GM12878 (cell line): ENCODE measurements around the gene ZSWIM2. TPM values are rescaled to one million over a fixed set of nuclear protein-coding genes. Genes with fewer than 3 reads are reported as not detected.

Experiments
- ATAC-seq: fragments of 200-7000 bp; cut with Tn5 transposase; 3 replicates; pipeline ENCODE4 v1.9.1; 2020; ENCODE audit warnings: mild to moderate bottlenecking, moderate library complexity
- BruUV-seq: library from RNA; stranded (reverse); fragments of 400-500 nt; replicated peaks from 2 replicates; lab custom pipeline; 2021; lab: Mats Ljungman, UMichigan
- CTCF ChIA-PET: fragments of 300-600 bp; sonication (Branson Sonifier 250); formaldehyde crosslinking; extraction: SDS; loops from one replicate; lab custom pipeline; 2021; ENCODE audit warnings: inconsistent platforms; lab: Yijun Ruan, JAX
- POLR2A ChIA-PET: fragments of 350-600 bp; formaldehyde crosslinking; extraction: SDS; loops from one replicate; lab custom pipeline; 2021; ENCODE audit warnings: inconsistent platforms; lab: Charles Lee
- RAD21 ChIA-PET: fragments of 300-600 bp; sonication (Branson Sonifier 250); formaldehyde crosslinking; loops from one replicate; lab custom pipeline; 2023; ENCODE audit warnings: antibody characterized with exemption; ENCODE audit not compliant: unreplicated experiment; lab: Charles Lee
- SMC1A ChIA-PET: fragments of 300-600 bp; sonication (Branson Sonifier 250); formaldehyde crosslinking; loops from one replicate; lab custom pipeline; 2023; ENCODE audit not compliant: unreplicated experiment, uncharacterized antibody; lab: Charles Lee
- DNase-seq: peaks from one replicate; pipeline ENCODE4 v3.0.0-alpha.2; 2011; ENCODE audit warnings: low read depth, low spot score
- FAIRE-seq: peaks from 3 replicates; lab custom pipeline; 2011; peaks lifted over from hg19 to GRCh38; lab: Jason Lieb, UNC
- H2AFZ ChIP-seq: 2 replicates; pipeline ENCODE4 v1.6.0; 2011; ENCODE audit warnings: low read depth, low read length, control low read depth; ENCODE audit not compliant: control insufficient read depth
- H3K27ac ChIP-seq: 2 replicates; pipeline ENCODE4 v1.5.1; 2011; ENCODE audit warnings: control low read depth; ENCODE audit not compliant: control insufficient read depth, insufficient read depth
- H3K27me3 ChIP-seq, 2 experiments: replicated peaks in 1 of 2; 2 replicates each; pipeline versions ENCODE4 v1.6.0 to v1.6.1; 2011; ENCODE audit warnings: low read length in 1 of 2; ENCODE audit not compliant: control insufficient read depth in 2 of 2, insufficient read depth in 2 of 2
- H3K36me3 ChIP-seq, 2 experiments: 2 replicates each; pipeline ENCODE4 v1.5.1; 2011; ENCODE audit warnings: low read length in 1 of 2; ENCODE audit not compliant: control insufficient read depth in 2 of 2, insufficient read depth in 2 of 2
- H3K4me1 ChIP-seq: 2 replicates; pipeline ENCODE4 v1.6.1; 2011; ENCODE audit warnings: mild to moderate bottlenecking, low read length, moderate library complexity, mixed read lengths; ENCODE audit not compliant: control insufficient read depth, insufficient read depth
- H3K4me2 ChIP-seq: 2 replicates; pipeline ENCODE4 v1.6.0; 2011; ENCODE audit warnings: control low read depth; ENCODE audit not compliant: control insufficient read depth, insufficient read depth
- H3K4me3 ChIP-seq: fragments of 200-600 bp; sonication (generic); 2 replicates; pipeline ENCODE4 v1.5.1; 2016
- H3K79me2 ChIP-seq: 2 replicates; pipeline ENCODE4 v1.6.0; 2011; ENCODE audit warnings: low read length; ENCODE audit not compliant: control insufficient read depth, insufficient read depth
- H3K9ac ChIP-seq: 2 replicates; pipeline ENCODE4 v1.8.0; 2011; ENCODE audit warnings: low read length, control low read depth, mixed read lengths; ENCODE audit not compliant: control insufficient read depth, insufficient read depth
- H3K9me3 ChIP-seq: replicated peaks from 3 replicates; pipeline ENCODE4 v1.5.1; 2011; ENCODE audit warnings: mild to moderate bottlenecking, low read length; ENCODE audit not compliant: control insufficient read depth, insufficient read depth
- H4K20me1 ChIP-seq: 2 replicates; pipeline ENCODE4 v1.6.0; 2011; ENCODE audit not compliant: control insufficient read depth, insufficient read depth
- FOS ChIP-seq: IDR thresholded peaks from 3 replicates; pipeline ENCODE4 v1.6.1; 2011; ENCODE audit warnings: borderline replicate concordance; ENCODE audit not compliant: insufficient read length; ENCODE audit errors: extremely low read depth
- FOXK2 ChIP-seq: fragments of 450-650 bp; IDR thresholded peaks from 2 replicates; pipeline ENCODE4 v1.6.1; 2017; ENCODE audit warnings: mild to moderate bottlenecking, moderate library complexity
- GATAD2B ChIP-seq: fragments of 450-650 bp; conservative IDR thresholded peaks from 2 replicates; pipeline ENCODE4 v1.6.1; 2017; ENCODE audit warnings: low read depth, mild to moderate bottlenecking, moderate library complexity
- MEF2B ChIP-seq: fragments of 450-650 bp; IDR thresholded peaks from 2 replicates; pipeline ENCODE4 v1.6.1; 2018; ENCODE audit warnings: mild to moderate bottlenecking, moderate library complexity; ENCODE audit not compliant: partially characterized antibody, poor library complexity, severe bottlenecking
- NFYB ChIP-seq: IDR thresholded peaks from 2 replicates; pipeline ENCODE4 v1.6.1; 2011; ENCODE audit warnings: low read depth, mild to moderate bottlenecking, low read length, improper control_type of control experiment, moderate library complexity; ENCODE audit not compliant: insufficient read depth
- NKRF ChIP-seq: fragments of 450-650 bp; conservative IDR thresholded peaks from 2 replicates; pipeline ENCODE4 v1.6.1; 2017; ENCODE audit warnings: mild to moderate bottlenecking, moderate library complexity
- SMAD1 ChIP-seq: fragments of 450-650 bp; IDR thresholded peaks from 2 replicates; pipeline ENCODE4 v1.6.1; 2018; ENCODE audit warnings: mild to moderate bottlenecking, low read depth; ENCODE audit not compliant: partially characterized antibody
- SREBF1 ChIP-seq: IDR thresholded peaks from 2 replicates; pipeline ENCODE4 v1.6.1; 2012; ENCODE audit warnings: mild to moderate bottlenecking, low read length
- SRF ChIP-seq, 2 experiments: IDR thresholded peaks; 2 replicates each; pipeline ENCODE4 v1.6.1; 2011; ENCODE audit warnings: low read depth in 2 of 2, low read length in 2 of 2, mild to moderate bottlenecking in 1 of 2, moderate library complexity in 1 of 2
- TAF1 ChIP-seq: IDR thresholded peaks from 2 replicates; pipeline ENCODE4 v1.6.1; 2011; ENCODE audit warnings: mild to moderate bottlenecking, low read depth, low read length, borderline replicate concordance
- TARDBP ChIP-seq: IDR thresholded peaks from 2 replicates; pipeline ENCODE4 v1.6.1; 2016; ENCODE audit warnings: borderline replicate concordance
- USF2 ChIP-seq: IDR thresholded peaks from 2 replicates; pipeline ENCODE4 v1.6.1; 2011; ENCODE audit warnings: low read depth, low read length, improper control_type of control experiment, borderline replicate concordance
- YY1 ChIP-seq: IDR thresholded peaks from 2 replicates; pipeline ENCODE4 v1.6.1; 2011; ENCODE audit warnings: low read depth, mild to moderate bottlenecking, low read length
- WGBS: methylation state at CpG from one replicate; pipeline ENCODE4 v1.1.6; 2016; ENCODE audit warnings: low lambda C conversion rate; ENCODE audit not compliant: insufficient replicate concordance, insufficient coverage; ENCODE audit errors: missing lambda C conversion rate; 5-methylcytosine and 5-hydroxymethylcytosine counted together
- in situ Hi-C: fragments of 300-500 bp; cut with MboI; formaldehyde crosslinking; loops from 9 replicates; pipeline ENCODE4 v1.14.3; 2018; ENCODE audit warnings: mixed read lengths
- intact Hi-C: fragments of 100-400 bp; cut with micrococcal nuclease; formaldehyde crosslinking; loops from one replicate; pipeline ENCODE4 v1.14.2; 2022; ENCODE audit not compliant: unreplicated experiment
- polyA plus RNA-seq, 11 experiments: library from polyadenylated mRNA; depleted of rRNA in 4 of 11; unstranded in 6 of 11; stranded (reverse) in 5 of 11; fragments of >200 nt; fragmentation: Nextera tagmentation in 4 of 11; fragmentation: Illumina TruSeq in 1 of 11; extraction: Ambion mirVana in 4 of 11; extraction: Trizol in 1 of 11; gene quantifications; 1 replicate in 1 of 11; 2 replicates in 10 of 11; pipeline versions ENCODE4 v1.2.1 to v1.2.3, GENCODE V29; 2011 to 2016; ENCODE audit warnings: inconsistent platforms in 2 of 11, missing spikeins in 2 of 11, low read depth in 1 of 11
- total RNA-seq, 4 experiments: library from RNA; depleted of rRNA in 3 of 4; stranded (reverse); fragments of >200 nt in 3 of 4; fragmentation: Illumina TruSeq in 1 of 4; extraction: Trizol in 1 of 4; gene quantifications; 2 replicates each; pipeline versions ENCODE4 v1.2.1 to v1.2.3, GENCODE V29; 2013 to 2021
- TF ChIP-seq, protein P1 (sequence below): fragments of 450-650 bp; IDR thresholded peaks from 2 replicates; pipeline ENCODE4 v1.6.1; 2017; ENCODE audit warnings: low read depth, mild to moderate bottlenecking, moderate library complexity

Gene ZSWIM2
- total and polyA plus RNA-seq, 10 of the 15 experiments (the other 5 are each of a cell fraction or from before 2014, with no cell fraction given) = not detected

- Histone ChIP-seq H3K27me3 (no peaks in the 10 kb centered on the region), H3K4me1 (no peaks in the 10 kb centered on the region), H3K9me3 (no peaks in the 10 kb centered on the region), H2AFZ (no peak overlapping the region), H3K36me3 (no peaks in the 10 kb centered on the region), H4K20me1 (no peaks in the 10 kb centered on the region), H3K27ac (no peak overlapping the region)
- RAD21 ChIA-PET = interaction anchor here (0.8 to 4.7 kb wide), 14 partner anchors 15 to 659 kb away, joined by 3 to 52 read pairs (median 3); partner anchors contain the start of gene CALCRL
- WGBS = under 1% methylated on average over 7 of the region's 7 CpGs
- POLR2A ChIA-PET = interaction anchor here (0.5 kb wide), 1 partner anchor 50 kb away, joined by 4 read pairs; no protein-coding TSS in a partner anchor
- TF ChIP-seq SRF (IDR thresholded peaks at IDR 0.05; ENCODE audit: low read depth in 2 of 2, low read length in 2 of 2) (no peak), FOS (no peak), USF2 (no peak), TAF1 (no peak), FOXK2 (no peak), NKRF (no peak), SREBF1 (no peak), NFYB (no peak), MEF2B (peak; percentile 30), TARDBP (no peak), SMAD1 (peak; percentile 15), GATAD2B (peak; percentile 40; the same call in 1 of the 2 replicates), YY1 (no peak)
- TF ChIP-seq, protein P1, sequence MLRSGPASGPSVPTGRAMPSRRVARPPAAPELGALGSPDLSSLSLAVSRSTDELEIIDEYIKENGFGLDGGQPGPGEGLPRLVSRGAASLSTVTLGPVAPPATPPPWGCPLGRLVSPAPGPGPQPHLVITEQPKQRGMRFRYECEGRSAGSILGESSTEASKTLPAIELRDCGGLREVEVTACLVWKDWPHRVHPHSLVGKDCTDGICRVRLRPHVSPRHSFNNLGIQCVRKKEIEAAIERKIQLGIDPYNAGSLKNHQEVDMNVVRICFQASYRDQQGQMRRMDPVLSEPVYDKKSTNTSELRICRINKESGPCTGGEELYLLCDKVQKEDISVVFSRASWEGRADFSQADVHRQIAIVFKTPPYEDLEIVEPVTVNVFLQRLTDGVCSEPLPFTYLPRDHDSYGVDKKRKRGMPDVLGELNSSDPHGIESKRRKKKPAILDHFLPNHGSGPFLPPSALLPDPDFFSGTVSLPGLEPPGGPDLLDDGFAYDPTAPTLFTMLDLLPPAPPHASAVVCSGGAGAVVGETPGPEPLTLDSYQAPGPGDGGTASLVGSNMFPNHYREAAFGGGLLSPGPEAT = peak; percentile 49; the same call in 1 of the 2 replicates
- TF ChIP-seq, all 136 proteins: peak for 4
- ATAC-seq = no peak
- Histone ChIP-seq H3K9ac (no peak overlapping the region), H3K79me2 (no peaks in the 10 kb centered on the region), H3K4me2 (no peak overlapping the region), H3K4me3 (no peak overlapping the region)
- in situ Hi-C loops = no loop called here
- no TSS peak for BruUV-seq
- DNase-seq = no peak
- intact Hi-C loops = no loop called here
- FAIRE-seq = peak; percentile 7
- ChIA-PET SMC1A (interaction anchor here (0.6 to 2.4 kb wide), 17 partner anchors 12 to 903 kb away, joined by 3 to 14 read pairs (median 4); partner anchors contain the start of gene CALCRL), CTCF (interaction anchor here (0.9 to 3.8 kb wide), 6 partner anchors 13 to 559 kb away, joined by 3 to 15 read pairs (median 6); partner anchors contain the start of gene CALCRL)
These were observed 40.3 kb upstream of the ZSWIM2 start for GRCh38 chr2:186889101-186889879.
